ENCODE data around the gene NT5E.

The NT5E gene

DNA sequence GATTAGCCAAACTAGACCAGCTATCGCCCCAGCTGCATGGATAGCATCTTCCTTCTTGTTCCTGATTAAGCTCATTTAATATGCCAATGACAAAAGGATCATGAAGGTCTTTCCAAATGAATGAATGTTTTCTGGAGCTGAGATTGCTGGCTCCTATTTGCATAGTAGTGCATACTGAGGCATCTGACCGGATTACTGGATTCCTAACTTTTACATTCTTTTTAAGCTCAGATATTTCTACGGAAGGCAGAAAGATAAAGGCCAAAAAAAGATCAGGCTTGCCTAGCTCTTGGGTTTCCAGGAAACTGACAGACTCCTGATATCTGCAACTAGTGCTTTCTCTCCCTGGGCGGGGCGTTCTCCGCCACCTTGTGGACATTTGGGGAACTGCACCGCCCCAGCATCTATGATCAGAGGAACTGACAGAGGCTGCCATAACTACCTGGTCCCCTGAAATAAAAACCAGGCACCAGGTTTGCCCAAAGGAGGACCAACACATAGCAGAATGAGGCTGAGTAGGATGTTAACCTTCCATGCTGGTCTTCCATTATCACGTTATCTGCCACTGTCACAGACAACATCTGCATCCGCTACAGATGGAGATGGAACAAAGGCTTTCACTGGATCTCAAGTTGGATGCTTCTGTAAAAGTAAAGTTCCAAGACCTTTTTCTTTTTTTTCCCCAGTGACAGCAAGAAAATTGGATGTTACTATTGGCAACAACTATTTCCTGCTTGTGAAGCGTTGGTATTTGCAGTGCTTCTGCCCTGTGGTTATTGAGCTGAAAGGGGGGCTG, 33.2 kb downstream of the NT5E start:
- DNase-seq: peak; percentile 80 to 85
- H3K36me3 ChIP-seq: peaks cover 12 to 17% (median 15%) of the 10 kb centered on the region in 3 donors
- H3K27me3 ChIP-seq: no peaks in the 10 kb centered on the region
- intact Hi-C loops (cut with DNase I; ENCODE audit: low total_unique reads): loop anchor here (5.0 kb wide), 1 partner anchor 131 kb away; no protein-coding TSS in a partner anchor
- no peaks in the 10 kb centered on the region for H3K9me3 ChIP-seq
- TF ChIP-seq CTCF (IDR thresholded peaks at IDR 0.05): peak; percentile 98 to 100
- no peak overlapping the region for H3K4me3 ChIP-seq
- H3K27ac ChIP-seq: peak overlapping the region in 1 of 2 donors; percentile 52
- H3K4me1 ChIP-seq: peaks cover 0 to 11% (median 7%) of the 10 kb centered on the region in 4 donors

- H3K4me1 ChIP-seq: peaks cover 0 to 11% (median 7%) of the 10 kb centered on the region in 4 donors
- no peak for TF ChIP-seq CTCF (IDR thresholded peaks at IDR 0.05)
- no peak overlapping the region for H3K4me3 ChIP-seq
- no peak overlapping the region for H3K27ac ChIP-seq
- peaks cover 14 to 18% (median 16%) of the 10 kb centered on the region in 3 donors for H3K36me3 ChIP-seq
- no peaks in the 10 kb centered on the region for H3K27me3 ChIP-seq
- H3K9me3 ChIP-seq: no peaks in the 10 kb centered on the region
- DNase-seq: no peak
- intact Hi-C loops (cut with DNase I; ENCODE audit: low total_unique reads): loop anchor here (5.0 kb wide), 1 partner anchor 132 kb away; no protein-coding TSS in a partner anchor
These were observed 34.0 kb downstream of the NT5E start for GRCh38 chr6:85483846-85484245.

- H3K27me3 ChIP-seq: no peaks in the 10 kb centered on the region
- no peak overlapping the region for H3K4me3 ChIP-seq
- peaks cover 14 to 25% (median 19%) of the 10 kb centered on the region in 3 donors for H3K36me3 ChIP-seq
- H3K4me1 ChIP-seq: peaks cover 0 to 11% (median 7%) of the 10 kb centered on the region in 4 donors
- intact Hi-C loops (cut with DNase I; ENCODE audit: low total_unique reads): loop anchor here (5.0 kb wide), 1 partner anchor 133 kb away; no protein-coding TSS in a partner anchor
- DNase-seq: no peak
- no peaks in the 10 kb centered on the region for H3K9me3 ChIP-seq
- H3K27ac ChIP-seq: no peak overlapping the region
- no peak for TF ChIP-seq CTCF (IDR thresholded peaks at IDR 0.05)
These were observed 35.1 kb downstream of the NT5E start for GRCh38 chr6:85484948-85485347.

GRCh38 chr6:85490516-85491248, 40.8 kb downstream of the NT5E start:
- no peak for TF ChIP-seq CTCF (IDR thresholded peaks at IDR 0.05)
- DNase-seq: no peak
- Histone ChIP-seq H3K4me1 (no peaks in the 10 kb centered on the region), H3K9me3 (no peaks in the 10 kb centered on the region), H3K4me3 (no peak overlapping the region), H3K27me3 (no peaks in the 10 kb centered on the region), H3K36me3 (peaks cover 26 to 49% (median 35%) of the 10 kb centered on the region in 3 donors), H3K27ac (no peak overlapping the region)
- intact Hi-C loops (cut with DNase I; ENCODE audit: low total_unique reads): no loop called here

GRCh38 chr6:85493389-85493788, 43.5 kb downstream of the NT5E start:
- H3K9me3 ChIP-seq: no peaks in the 10 kb centered on the region
- H3K4me1 ChIP-seq: no peaks in the 10 kb centered on the region
- intact Hi-C loops (cut with DNase I; ENCODE audit: low total_unique reads): no loop called here
- H3K27ac ChIP-seq: no peak overlapping the region
- H3K36me3 ChIP-seq: peaks cover 11 to 34% (median 19%) of the 10 kb centered on the region in 3 donors
- no peaks in the 10 kb centered on the region for H3K27me3 ChIP-seq
- no peak overlapping the region for H3K4me3 ChIP-seq
- DNase-seq: no peak
- TF ChIP-seq CTCF (IDR thresholded peaks at IDR 0.05): no peak

Data from tibial artery (tissue), 4 donors.